GM06990 (cell line): ENCODE data around the gene ZNF530.

ENCODE experiments used
- DNase-seq: peaks from one replicate; pipeline ENCODE4 v3.0.0-alpha.2; 2011; ENCODE audit not compliant: insufficient read length; ENCODE audit errors: extremely low read depth
- H3K27me3 ChIP-seq: replicated peaks from 2 replicates; pipeline ENCODE4 v1.6.0; 2011; ENCODE audit warnings: low read length; ENCODE audit not compliant: control insufficient read depth, insufficient read depth
- H3K36me3 ChIP-seq: 2 replicates; pipeline ENCODE4 v1.5.1; 2011; ENCODE audit warnings: low read length; ENCODE audit not compliant: control insufficient read depth, insufficient read depth
- H3K4me3 ChIP-seq: replicated peaks from 2 replicates; pipeline ENCODE4 v1.5.1; 2011; ENCODE audit warnings: low read depth, mild to moderate bottlenecking, control low read depth, low read length
- TF ChIP-seq, protein P1 (sequence below): IDR thresholded peaks from 2 replicates; pipeline ENCODE4 v1.5.1; 2011; ENCODE audit warnings: low read length, control low read depth, mild to moderate bottlenecking, inconsistent platforms; ENCODE audit not compliant: insufficient read depth, poor library complexity, severe bottlenecking

ZNF530 gene

DNA sequence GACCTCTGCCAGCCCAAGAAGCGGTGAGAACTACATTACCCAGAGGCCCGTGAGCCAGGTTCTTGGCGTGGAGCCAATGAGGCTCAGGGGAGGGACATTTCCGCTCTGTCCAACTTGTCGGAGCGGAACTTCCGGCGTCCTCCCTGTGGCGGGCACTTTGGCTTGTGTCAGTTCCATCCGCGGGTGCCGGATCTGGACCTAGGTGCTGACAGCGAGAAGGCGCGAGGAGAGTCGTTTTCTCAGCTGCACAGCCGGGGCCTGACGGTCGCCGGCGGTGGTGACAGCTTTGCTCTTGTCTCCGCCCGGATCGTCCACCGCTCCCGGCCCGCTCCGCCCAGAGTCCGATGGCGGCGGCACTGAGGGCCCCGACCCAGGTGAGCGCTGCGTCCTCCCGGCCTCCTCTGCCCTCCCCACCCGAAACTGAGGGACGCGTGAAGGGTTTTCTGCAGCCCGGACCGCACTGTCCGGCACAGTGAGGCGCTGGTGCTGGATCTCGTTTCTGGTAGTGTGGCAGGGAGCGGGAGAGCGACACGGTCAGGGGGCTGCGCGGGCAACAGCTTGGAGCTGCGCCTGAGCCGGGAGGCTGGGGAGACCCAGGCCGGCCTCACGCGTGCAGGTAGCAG lies at the start of gene ZNF530:
Gene ZNF530, plus strand, starts transcription at position 125 of the 623 bp plus-strand sequence. CDS start 4,461 bp downstream, outside the sequence.
- DNase-seq: peak; percentile 81
- no peaks in the 10 kb centered on the region for H3K27me3 ChIP-seq
- peak within 1 kb of the TSS; percentile 94 for H3K4me3 ChIP-seq
- H3K36me3 ChIP-seq: peaks cover 3% of the 10 kb centered on the region
- TF ChIP-seq, protein P1, sequence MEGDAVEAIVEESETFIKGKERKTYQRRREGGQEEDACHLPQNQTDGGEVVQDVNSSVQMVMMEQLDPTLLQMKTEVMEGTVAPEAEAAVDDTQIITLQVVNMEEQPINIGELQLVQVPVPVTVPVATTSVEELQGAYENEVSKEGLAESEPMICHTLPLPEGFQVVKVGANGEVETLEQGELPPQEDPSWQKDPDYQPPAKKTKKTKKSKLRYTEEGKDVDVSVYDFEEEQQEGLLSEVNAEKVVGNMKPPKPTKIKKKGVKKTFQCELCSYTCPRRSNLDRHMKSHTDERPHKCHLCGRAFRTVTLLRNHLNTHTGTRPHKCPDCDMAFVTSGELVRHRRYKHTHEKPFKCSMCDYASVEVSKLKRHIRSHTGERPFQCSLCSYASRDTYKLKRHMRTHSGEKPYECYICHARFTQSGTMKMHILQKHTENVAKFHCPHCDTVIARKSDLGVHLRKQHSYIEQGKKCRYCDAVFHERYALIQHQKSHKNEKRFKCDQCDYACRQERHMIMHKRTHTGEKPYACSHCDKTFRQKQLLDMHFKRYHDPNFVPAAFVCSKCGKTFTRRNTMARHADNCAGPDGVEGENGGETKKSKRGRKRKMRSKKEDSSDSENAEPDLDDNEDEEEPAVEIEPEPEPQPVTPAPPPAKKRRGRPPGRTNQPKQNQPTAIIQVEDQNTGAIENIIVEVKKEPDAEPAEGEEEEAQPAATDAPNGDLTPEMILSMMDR: no peak

DNA sequence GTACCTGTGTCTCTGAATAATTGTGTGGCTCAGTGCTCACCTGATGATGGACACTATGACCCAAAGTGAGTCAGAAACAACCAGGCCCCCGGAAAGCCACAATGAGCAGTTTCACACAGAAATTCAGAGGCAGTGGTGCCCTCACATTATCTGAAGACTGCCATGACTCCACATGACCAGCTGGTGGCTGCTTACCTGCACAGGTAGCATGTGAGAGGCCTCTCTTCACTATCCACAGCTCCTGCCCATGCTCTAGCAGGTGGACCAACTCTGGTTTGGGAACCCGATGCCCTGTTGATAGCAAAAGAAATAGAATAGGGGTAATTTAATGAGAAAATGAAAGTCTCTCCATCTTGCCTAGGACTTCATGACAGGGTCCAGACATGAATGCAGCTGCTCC lies 47.3 kb upstream of the ZNF530 start:
- H3K36me3 ChIP-seq: peaks cover 33% of the 10 kb centered on the region
- no peaks in the 10 kb centered on the region for H3K27me3 ChIP-seq
- DNase-seq: no peak
- no peak overlapping the region for H3K4me3 ChIP-seq
- TF ChIP-seq, protein P1: no peak

DNA sequence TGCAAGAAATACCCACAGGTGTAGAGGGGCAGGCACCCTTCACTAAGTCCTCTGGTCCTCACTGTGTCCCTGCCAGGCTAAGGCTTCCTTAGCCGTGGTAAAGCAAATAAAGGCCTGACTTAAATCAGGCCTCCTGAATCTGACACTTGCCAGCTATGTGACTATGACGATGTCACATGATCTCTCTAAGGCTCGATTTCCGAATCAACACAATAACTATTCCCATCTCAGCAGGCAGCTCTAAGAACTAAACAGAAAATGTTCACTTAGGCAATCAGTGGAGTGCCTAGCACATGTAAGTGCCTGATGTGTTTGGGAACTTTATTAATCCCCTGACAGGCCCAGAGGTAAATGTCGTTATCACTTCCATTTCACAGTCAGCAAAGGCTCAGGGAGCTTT lies 42.0 kb upstream of the ZNF530 start:
- TF ChIP-seq, protein P1: no peak
- peaks cover 11% of the 10 kb centered on the region for H3K36me3 ChIP-seq
- DNase-seq: no peak
- H3K4me3 ChIP-seq: no peak overlapping the region
- H3K27me3 ChIP-seq: no peaks in the 10 kb centered on the region

DNA sequence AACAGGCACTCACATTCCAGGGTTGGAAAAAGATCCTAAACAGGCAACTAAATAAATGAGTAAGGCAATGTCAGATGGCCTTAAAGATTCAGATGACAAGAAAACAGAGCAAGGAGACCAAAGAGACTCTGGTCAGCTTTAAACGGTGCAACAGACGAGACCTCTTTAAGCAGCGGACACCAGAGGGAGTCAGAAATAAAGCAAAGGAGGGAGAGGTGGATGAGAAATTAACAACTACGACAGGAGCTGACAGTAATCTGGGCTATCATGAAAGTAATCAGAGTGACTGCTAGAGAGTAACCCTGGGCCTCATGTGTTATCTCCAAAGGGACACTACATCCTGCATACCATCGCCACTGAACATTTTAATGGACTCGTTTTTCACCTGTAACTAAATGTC lies 41.2 kb upstream of the ZNF530 start:
- DNase-seq: no peak
- TF ChIP-seq, protein P1: no peak
- peak overlapping the region; percentile 94 for H3K4me3 ChIP-seq
- peaks cover 11% of the 10 kb centered on the region for H3K36me3 ChIP-seq
- no peaks in the 10 kb centered on the region for H3K27me3 ChIP-seq

DNA sequence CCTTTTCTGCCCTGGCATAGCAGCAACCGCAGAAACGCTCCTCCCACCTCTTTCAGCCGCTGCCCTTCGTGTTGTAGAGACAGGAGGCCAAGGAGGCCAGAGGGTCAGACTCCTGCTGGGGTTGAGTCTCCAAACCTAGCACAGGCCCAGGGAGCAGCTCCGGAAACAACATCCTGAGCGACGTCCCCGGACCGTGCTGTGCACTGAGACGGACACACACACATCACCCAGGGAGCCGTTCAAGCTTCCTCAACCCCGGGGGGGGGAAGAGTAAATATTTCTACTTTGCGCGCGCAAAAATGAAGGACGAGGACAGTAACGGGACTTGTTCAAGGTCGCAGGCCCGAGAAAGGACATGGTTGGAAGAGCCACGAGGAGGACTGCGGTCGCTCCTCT lies 40.7 kb upstream of the ZNF530 start:
- H3K27me3 ChIP-seq: no peaks in the 10 kb centered on the region
- H3K4me3 ChIP-seq: peak overlapping the region; percentile 94
- DNase-seq: peak; percentile 38
- TF ChIP-seq, protein P1: no peak
- peaks cover 11% of the 10 kb centered on the region for H3K36me3 ChIP-seq
